OCI-LY7 (cell line): ENCODE measurements around the gene FOXO6. TPM values are rescaled to one million over a fixed set of nuclear protein-coding genes. Genes with fewer than 3 reads are reported as not detected.

Experiments used
- BruUV-seq: library from RNA; stranded (reverse); fragments of 400-500 nt; replicated peaks from 2 replicates; lab custom pipeline; 2021; lab: Mats Ljungman, UMichigan
- CTCF ChIA-PET: fragments of 300-600 bp; sonication (Branson Sonifier 250); formaldehyde crosslinking; loops from one replicate; lab custom pipeline; 2022; ENCODE audit warnings: antibody characterized with exemption; ENCODE audit not compliant: unreplicated experiment; lab: Charles Lee
- POLR2A ChIA-PET: fragments of 300-600 bp; sonication (Branson Sonifier 250); formaldehyde crosslinking; loops from one replicate; lab custom pipeline; 2022; ENCODE audit warnings: antibody characterized with exemption; lab: Charles Lee
- DNase-seq: peaks from one replicate; pipeline ENCODE4 v3.0.0-alpha.2; 2015; ENCODE audit warnings: low spot score
- H2AFZ ChIP-seq: fragments of 200-600 bp; sonication (generic), shearing (Covaris generic); 2 replicates; pipeline ENCODE4 v1.6.1; 2014; ENCODE audit warnings: mild to moderate bottlenecking, antibody characterized with exemption, low read length, moderate library complexity
- H3K27ac ChIP-seq: fragments of 200-600 bp; sonication (generic); 2 replicates; pipeline ENCODE4 v1.5.1; 2014; ENCODE audit warnings: mixed run types, low read depth, mild to moderate bottlenecking, moderate library complexity, low read length, inconsistent platforms; ENCODE audit not compliant: poor library complexity, severe bottlenecking
- H3K36me3 ChIP-seq: fragments of 200-600 bp; sonication (generic); 2 replicates; pipeline ENCODE4 v1.6.1; 2014; ENCODE audit warnings: mild to moderate bottlenecking, antibody characterized with exemption, low read length, moderate library complexity, mixed read lengths; ENCODE audit not compliant: insufficient read depth
- H3K4me1 ChIP-seq: fragments of 200-600 bp; sonication (generic); 2 replicates; pipeline ENCODE4 v1.5.1; 2014; ENCODE audit warnings: mild to moderate bottlenecking, low read length; ENCODE audit not compliant: insufficient read depth, poor library complexity, severe bottlenecking
- H3K4me2 ChIP-seq: fragments of 200-600 bp; sonication (generic); 2 replicates; pipeline ENCODE4 v1.6.1; 2014; ENCODE audit warnings: mild to moderate bottlenecking, low read length
- H3K4me3 ChIP-seq: fragments of 200-600 bp; sonication (generic); 2 replicates; pipeline ENCODE4 v1.5.1; 2014; ENCODE audit warnings: mild to moderate bottlenecking, low read depth, low read length; ENCODE audit not compliant: poor library complexity, severe bottlenecking
- H3K79me2 ChIP-seq: fragments of 200-600 bp; sonication (generic); 2 replicates; pipeline ENCODE4 v1.6.1; 2016; ENCODE audit warnings: low read depth, mild to moderate bottlenecking, low read length, moderate library complexity, mixed read lengths; ENCODE audit not compliant: insufficient read depth
- H3K9me2 ChIP-seq: fragments of 200-600 bp; sonication (generic); 2 replicates; pipeline ENCODE4 v1.6.1; 2016; ENCODE audit warnings: mild to moderate bottlenecking, low read length, mixed read lengths; ENCODE audit not compliant: insufficient read depth
- H3K9me3 ChIP-seq: fragments of 200-600 bp; sonication (generic); 2 replicates; pipeline ENCODE4 v1.6.1; 2014; ENCODE audit warnings: mild to moderate bottlenecking, mixed run types, low read length, mixed read lengths
- H4K20me1 ChIP-seq: fragments of 200-600 bp; sonication (generic); 2 replicates; pipeline ENCODE4 v1.6.1; 2014; ENCODE audit warnings: mild to moderate bottlenecking, antibody characterized with exemption, low read length, moderate library complexity, mixed read lengths; ENCODE audit not compliant: insufficient read depth
- CTCF ChIP-seq: fragments of 200-600 bp; sonication (generic); conservative IDR thresholded peaks from 2 replicates; pipeline ENCODE4 v1.5.1; 2014; ENCODE audit warnings: mild to moderate bottlenecking, antibody characterized with exemption, low read length, moderate library complexity, mixed read lengths
- EZH2phosphoT487 ChIP-seq: fragments of 200-600 bp; sonication (generic); IDR thresholded peaks from 2 replicates; pipeline ENCODE4 v1.6.1; 2018; ENCODE audit warnings: low read depth, borderline replicate concordance, mild to moderate bottlenecking, mixed run types, antibody characterized with exemption, low read length, moderate library complexity, mixed read lengths
- intact Hi-C: fragments of 100-400 bp; cut with micrococcal nuclease; formaldehyde crosslinking; loops from one replicate; pipeline ENCODE4 v1.10.0; 2022; ENCODE audit not compliant: unreplicated experiment
- total RNA-seq, 2 experiments: library from RNA; depleted of rRNA in 1 of 2; stranded (reverse); fragments of >200 nt in 1 of 2; shearing (Covaris generic) in 1 of 2; gene quantifications; 2 replicates each; pipeline ENCODE4 v1.2.3, GENCODE V29; 2014 to 2022

The FOXO6 gene
- total RNA-seq, 2 experiments from 2014 or later: not detected

GRCh38 chr1:41385398-41386195 lies 24.4 kb downstream of the FOXO6 start:
- TF ChIP-seq CTCF: no peak
- Histone ChIP-seq H4K20me1 (no peaks in the 10 kb centered on the region), H3K4me3 (no peak overlapping the region), H3K4me2 (no peak overlapping the region), H3K79me2 (no peaks in the 10 kb centered on the region), H3K4me1 (no peaks in the 10 kb centered on the region), H3K9me2 (no peaks in the 10 kb centered on the region), H3K27ac (no peak overlapping the region), H2AFZ (no peak overlapping the region), H3K9me3 (no peaks in the 10 kb centered on the region), H3K36me3 (no peaks in the 10 kb centered on the region)
- intact Hi-C loops: no loop called here
- ChIA-PET CTCF (no interaction called here), POLR2A (no interaction called here)
- BruUV-seq: no TSS peak
- no peak for DNase-seq

- Histone ChIP-seq H3K27ac (no peak overlapping the region), H3K4me1 (no peaks in the 10 kb centered on the region), H2AFZ (no peak overlapping the region), H3K36me3 (no peaks in the 10 kb centered on the region), H3K9me2 (no peaks in the 10 kb centered on the region), H3K4me3 (no peak overlapping the region), H3K4me2 (no peak overlapping the region), H3K79me2 (no peaks in the 10 kb centered on the region), H4K20me1 (no peaks in the 10 kb centered on the region), H3K9me3 (no peaks in the 10 kb centered on the region)
- ChIA-PET POLR2A (no interaction called here), CTCF (no interaction called here)
- intact Hi-C loops: no loop called here
- TF ChIP-seq CTCF (no peak), EZH2phosphoT487 (no peak)
- DNase-seq: no peak
- BruUV-seq: no TSS peak
Observed at GRCh38 chr1:41386196-41386663, 25.0 kb downstream of the FOXO6 start.

GRCh38 chr1:41387667-41388091 lies 26.4 kb downstream of the FOXO6 start:
- POLR2A ChIA-PET: no interaction called here
- CTCF ChIA-PET: no interaction called here
- H3K79me2 ChIP-seq: no peaks in the 10 kb centered on the region

More at GRCh38 chr1:41387667-41388091, 26.4 kb downstream of the FOXO6 start:
- intact Hi-C loops: no loop called here
- Histone ChIP-seq H3K9me2 (no peaks in the 10 kb centered on the region), H3K4me3 (no peak overlapping the region), H3K4me2 (no peak overlapping the region), H3K36me3 (no peaks in the 10 kb centered on the region), H2AFZ (no peak overlapping the region), H3K9me3 (no peaks in the 10 kb centered on the region), H3K4me1 (no peaks in the 10 kb centered on the region), H4K20me1 (no peaks in the 10 kb centered on the region; the same call in 1 of the 2 replicates), H3K27ac (no peak overlapping the region)
- no peak for TF ChIP-seq CTCF
- TF ChIP-seq EZH2phosphoT487: no peak
- no peak for DNase-seq
- no TSS peak for BruUV-seq
